ENCODE results near the gene TRIM40. TPM values are rescaled to one million over a fixed set of nuclear protein-coding genes. Genes with fewer than 3 reads are reported as not detected.
A peak's percentile ranks its signal among the peaks of the same experiment; 100 is the strongest.

TRIM40 gene
- total and polyA plus RNA-seq, 2 of the 13 experiments (the other 11 are each of a cell fraction or from before 2014, with no cell fraction given): 0.58 TPM; not detected in 1

- TF ChIP-seq MNT (IDR thresholded peaks at IDR 0.05): 0 out of 2 replicates have a peak, but pooled peaks have one; percentile 6
- TF ChIP-seq UBTF (CRISPR knock-in tag; IDR thresholded peaks at IDR 0.05): 0 out of 2 replicates have a peak, but pooled peaks have one; percentile 15
- no peak for TF ChIP-seq MEIS2 (CRISPR knock-in tag; IDR thresholded peaks at IDR 0.05)
- TF ChIP-seq CSRNP1 (CRISPR knock-in tag; IDR thresholded peaks at IDR 0.05): peak; percentile 49; the same call in 1 of the 2 replicates
- TF ChIP-seq ZMAT3 (CRISPR knock-in tag; conservative IDR thresholded peaks at IDR 0.05): no peak
- no peak for TF ChIP-seq ZSCAN12 (CRISPR knock-in tag; IDR thresholded peaks at IDR 0.05)
- TF ChIP-seq ZNF276 (CRISPR knock-in tag; IDR thresholded peaks at IDR 0.05; ENCODE audit: low read depth): no peak
- no peak for TF ChIP-seq JUND (CRISPR knock-in tag; IDR thresholded peaks at IDR 0.05)
- 0 out of 2 replicates have a peak, but pooled peaks have one; percentile 20 for TF ChIP-seq ZNF503 (CRISPR knock-in tag; IDR thresholded peaks at IDR 0.05)
- no peak for TF ChIP-seq DZIP1 (CRISPR knock-in tag; IDR thresholded peaks at IDR 0.05)
- no peak for TF ChIP-seq NR3C1 (CRISPR knock-in tag; IDR thresholded peaks at IDR 0.05)
- TF ChIP-seq REPIN1 (CRISPR knock-in tag; IDR thresholded peaks at IDR 0.05; ENCODE audit: borderline replicate concordance, low read depth): peak; percentile 23; the same call in 1 of the 2 replicates
- TF ChIP-seq ZFP37 (CRISPR knock-in tag; IDR thresholded peaks at IDR 0.05; ENCODE audit: borderline replicate concordance): no peak
- TF ChIP-seq SRSF9 (IDR thresholded peaks at IDR 0.05; ENCODE audit: borderline replicate concordance, insufficient read depth, low read depth, low read length, poor library complexity, severe bottlenecking): no peak
Measured at GRCh38 chr6:30169658-30170614, 34.0 kb downstream of the TRIM40 start (continued).

Measured in HepG2 (cell line).